ENCODE measurements around the gene NAT9.

NAT9 gene

GRCh38 chr17:74804683-74805082 is 28.5 kb upstream of the NAT9 start:
- no peak for DNase-seq

- no peak for DNase-seq
Observed at GRCh38 chr17:74803971-74804370, 27.8 kb upstream of the NAT9 start.

- DNase-seq = no peak
Observed at GRCh38 chr17:74803388-74803930, 27.3 kb upstream of the NAT9 start.

- DNase-seq = no peak
Observed at GRCh38 chr17:74801896-74802295, 25.8 kb upstream of the NAT9 start.

GRCh38 chr17:74800531-74800930 is 24.4 kb upstream of the NAT9 start:
- DNase-seq = no peak

GRCh38 chr17:74799097-74799496 is 23.0 kb upstream of the NAT9 start:
- DNase-seq = no peak

GRCh38 chr17:74798239-74798707 is 22.1 kb upstream of the NAT9 start:
- DNase-seq = no peak

- no peak for DNase-seq
Observed at GRCh38 chr17:74797824-74798223, 21.7 kb upstream of the NAT9 start.

- DNase-seq = no peak
Observed at GRCh38 chr17:74796866-74797265, 20.7 kb upstream of the NAT9 start.

- no peak for DNase-seq
Observed at GRCh38 chr17:74796211-74796610, 20.1 kb upstream of the NAT9 start.

- no peak for DNase-seq
Observed at GRCh38 chr17:74795327-74796020, 19.3 kb upstream of the NAT9 start.

- DNase-seq = no peak
Observed at GRCh38 chr17:74792586-74793105, 16.5 kb upstream of the NAT9 start.

- no peak for DNase-seq
Observed at GRCh38 chr17:74790161-74791058, 14.3 kb upstream of the NAT9 start.

GRCh38 chr17:74786431-74787055 is 10.4 kb upstream of the NAT9 start:
- peak; percentile 10 for DNase-seq

- no peak for DNase-seq
Observed at GRCh38 chr17:74785981-74786360, 9.8 kb upstream of the NAT9 start.

- no peak for DNase-seq
Observed at GRCh38 chr17:74785096-74785980, 9.2 kb upstream of the NAT9 start.

GRCh38 chr17:74784125-74784810 is 8.1 kb upstream of the NAT9 start:
- DNase-seq = no peak

GRCh38 chr17:74782571-74782970 is 6.4 kb upstream of the NAT9 start:
- DNase-seq = no peak

GRCh38 chr17:74780443-74781238 is 4.5 kb upstream of the NAT9 start:
- DNase-seq = no peak

- no peak for DNase-seq
Observed at GRCh38 chr17:74779948-74780400, 3.8 kb upstream of the NAT9 start.

GRCh38 chr17:74779501-74779900 is 3.4 kb upstream of the NAT9 start:
- no peak for DNase-seq

Data from NCI-H2227 treated with DMSO at 0.1 percent for 48 hours (cell line).